Left cardiac atrium (tissue), 4 donors: ENCODE data around the gene CERKL. TPM values are rescaled to one million over a fixed set of nuclear protein-coding genes. Genes with fewer than 3 reads are reported as not detected.
A peak's percentile ranks its signal among the peaks of the same experiment; 100 is the strongest.

Experiments
- ATAC-seq, 2 donors: fragments of 200-7000 bp; cut with Tn5 transposase; one replicate each; pipeline ENCODE4 v1.9.1; 2020; ENCODE audit warnings: mild to moderate bottlenecking in 2 of 2, moderate library complexity in 2 of 2
- DNase-seq: peaks from one replicate; pipeline ENCODE4 v3.0.0-alpha.2; 2020
- intact Hi-C, 2 donors: fragments of 100-400 bp; cut with DNase I; formaldehyde crosslinking; loops; one replicate each; pipeline versions ENCODE4 v1.14.1 to v1.15.1; 2022 to 2023
- total RNA-seq, 2 donors: library from RNA; stranded (reverse); fragmentation: NEBNext Ultra II Directional; extraction: Animal tissue kit (Norgen Biotek cat#: 25700); gene quantifications; one replicate each; pipeline ENCODE4 v1.2.1, GENCODE V29; 2021
- donor health status: DM: no; HTN: yes; CAD: no.
- donor health status: DM: no; HTN: yes; CAD: no; lungs with severe emphysema.
- donor health status: DM: yes; HTN: yes; CAD: no.
- donor health status: Dilated cardiomyopathy.

The CERKL gene
- total RNA-seq, 2 donors from 2014 or later, result not detected

- intact Hi-C loops, result no loop called here
- ATAC-seq (no peak), DNase-seq (no peak)
Measured at GRCh38 chr2:181639686-181640085, 17.2 kb downstream of the CERKL start.

- intact Hi-C loops, result no loop called here
- DNase-seq, result no peak
- ATAC-seq, result no peak
Measured at GRCh38 chr2:181632733-181633401, 24.0 kb downstream of the CERKL start.

- DNase-seq (no peak), ATAC-seq (no peak)
- intact Hi-C loops, result no loop called here
Measured at GRCh38 chr2:181628590-181629585, 28.0 kb downstream of the CERKL start.

- no peak for ATAC-seq
- intact Hi-C loops, result no loop called here
- DNase-seq, result no peak
Measured at GRCh38 chr2:181627545-181627944, 29.4 kb downstream of the CERKL start.

- no peak for DNase-seq
- peak; percentile 12 to 63 for ATAC-seq
- intact Hi-C loops, result no loop called here
Measured at GRCh38 chr2:181626671-181627070, 30.2 kb downstream of the CERKL start.

GRCh38 chr2:181623159-181623558, 33.7 kb downstream of the CERKL start:
- no peak for ATAC-seq
- intact Hi-C loops, result no loop called here
- no peak for DNase-seq

- no peak for ATAC-seq
- intact Hi-C loops, result no loop called here
- no peak for DNase-seq
Measured at GRCh38 chr2:181621779-181622490, 35.0 kb downstream of the CERKL start.

- DNase-seq (no peak), ATAC-seq (no peak)
- intact Hi-C loops, result no loop called here
Measured at GRCh38 chr2:181619516-181619915, 37.4 kb downstream of the CERKL start.

- ATAC-seq, result no peak
- DNase-seq, result no peak
- intact Hi-C loops, result no loop called here
Measured at GRCh38 chr2:181616715-181617114, 40.2 kb downstream of the CERKL start.

GRCh38 chr2:181614874-181615638, 41.8 kb downstream of the CERKL start:
- DNase-seq (no peak), ATAC-seq (no peak)
- intact Hi-C loops, result no loop called here

GRCh38 chr2:181613241-181613640, 43.7 kb downstream of the CERKL start:
- ATAC-seq (no peak), DNase-seq (no peak)
- intact Hi-C loops, result no loop called here

GRCh38 chr2:181607629-181608590, 49.0 kb downstream of the CERKL start:
- ATAC-seq (no peak), DNase-seq (no peak)
- intact Hi-C loops, result no loop called here

- no peak for DNase-seq
- intact Hi-C loops, result no loop called here
- no peak for ATAC-seq
Measured at GRCh38 chr2:181605889-181606837, 50.7 kb downstream of the CERKL start.

- ATAC-seq, result no peak
- intact Hi-C loops, result no loop called here
- no peak for DNase-seq
Measured at GRCh38 chr2:181602017-181602416, 54.9 kb downstream of the CERKL start.

- intact Hi-C loops, result no loop called here
Measured at GRCh38 chr2:181596556-181596955, 60.3 kb downstream of the CERKL start.

GRCh38 chr2:181594322-181594721, 62.6 kb downstream of the CERKL start:
- intact Hi-C loops, result no loop called here
- DNase-seq, result no peak
- no peak for ATAC-seq

More at GRCh38 chr2:181596556-181596955, 60.3 kb downstream of the CERKL start:
- no peak for ATAC-seq
- no peak for DNase-seq

GRCh38 chr2:181589779-181590178, 67.1 kb downstream of the CERKL start:
- intact Hi-C loops, result no loop called here
- no peak for ATAC-seq
- no peak for DNase-seq
